IMR-90 (cell line): ENCODE data around the gene RNGTT. TPM values are rescaled to one million over a fixed set of nuclear protein-coding genes. Genes with fewer than 3 reads are reported as not detected.

Experiments used
- ATAC-seq: fragments of 200-7000 bp; cut with Tn5 transposase; 2 replicates; pipeline ENCODE4 v1.9.1; 2020; ENCODE audit warnings: low read depth, mild to moderate bottlenecking, moderate library complexity
- BruUV-seq: library from RNA; stranded (reverse); fragments of 400-500 nt; replicated peaks from 2 replicates; lab custom pipeline; 2021; lab: Mats Ljungman, UMichigan
- CTCF ChIA-PET: fragments of 300-600 bp; formaldehyde crosslinking; extraction: SDS; loops from one replicate; lab custom pipeline; 2021; ENCODE audit warnings: antibody characterized with exemption; lab: Yijun Ruan, JAX
- POLR2A ChIA-PET: fragments of 300-600 bp; sonication (Branson Sonifier 250); formaldehyde crosslinking; loops from one replicate; lab custom pipeline; 2022; ENCODE audit warnings: antibody characterized with exemption; ENCODE audit not compliant: unreplicated experiment; lab: Charles Lee
- DNase-seq: peaks from one replicate; pipeline ENCODE4 v3.0.0; 2013
- H2AFZ ChIP-seq: replicated peaks from 2 replicates; pipeline ENCODE3; 2013; ENCODE audit warnings: low read length, mild to moderate bottlenecking; ENCODE audit not compliant: poor library complexity
- H2AK5ac ChIP-seq: 2 replicates; pipeline ENCODE4 v1.6.1; 2013; ENCODE audit warnings: low read depth, low read length, inconsistent platforms
- H2AK9ac ChIP-seq: replicated peaks from 2 replicates; pipeline ENCODE3; 2013; ENCODE audit warnings: mild to moderate bottlenecking, low read depth, low read length, moderate library complexity; ENCODE audit not compliant: poor library complexity
- H2BK120ac ChIP-seq: 2 replicates; pipeline ENCODE4 v1.6.1; 2013; ENCODE audit warnings: low read depth, low read length, inconsistent platforms
- H2BK15ac ChIP-seq: 3 replicates; pipeline ENCODE4 v1.6.1; 2013; ENCODE audit warnings: low read depth, low read length, inconsistent platforms
- H2BK20ac ChIP-seq: 2 replicates; pipeline ENCODE4 v1.6.1; 2013; ENCODE audit warnings: low read depth, mild to moderate bottlenecking, inconsistent platforms, low read length, moderate library complexity
- H2BK5ac ChIP-seq: 2 replicates; pipeline ENCODE4 v1.6.1; 2013; ENCODE audit warnings: mild to moderate bottlenecking, low read depth, low read length, inconsistent platforms; ENCODE audit not compliant: poor library complexity, severe bottlenecking
- H3K14ac ChIP-seq: replicated peaks from 2 replicates; pipeline ENCODE4 v1.6.1; 2013; ENCODE audit warnings: low read depth, low read length, inconsistent platforms
- H3K18ac ChIP-seq: 2 replicates; pipeline ENCODE4 v1.6.1; 2013; ENCODE audit warnings: low read depth, low read length, control low read depth
- H3K23ac ChIP-seq: 2 replicates; pipeline ENCODE4 v1.6.1; 2013; ENCODE audit warnings: low read depth, low read length, inconsistent platforms
- H3K27ac ChIP-seq: 2 replicates; pipeline ENCODE4 v1.5.1; 2013; ENCODE audit warnings: mild to moderate bottlenecking, control low read depth, low read length; ENCODE audit not compliant: insufficient read depth
- H3K27me3 ChIP-seq: 2 replicates; pipeline ENCODE4 v1.6.1; 2013; ENCODE audit warnings: low read length; ENCODE audit not compliant: control insufficient read depth, insufficient read depth
- H3K36me3 ChIP-seq: 2 replicates; pipeline ENCODE4 v1.6.1; 2013; ENCODE audit warnings: low read length, mixed read lengths; ENCODE audit not compliant: control insufficient read depth, insufficient read depth
- H3K4ac ChIP-seq: 2 replicates; pipeline ENCODE4 v1.6.1; 2013; ENCODE audit warnings: low read depth, low read length, inconsistent platforms
- H3K4me1 ChIP-seq: 2 replicates; pipeline ENCODE4 v1.6.1; 2013; ENCODE audit warnings: low read length, mixed read lengths; ENCODE audit not compliant: control insufficient read depth, insufficient read depth
- H3K4me2 ChIP-seq: 2 replicates; pipeline ENCODE4 v1.6.1; 2013; ENCODE audit warnings: low read depth, mild to moderate bottlenecking, control low read depth, low read length, moderate library complexity
- H3K4me3 ChIP-seq: 2 replicates; pipeline ENCODE4 v1.5.1; 2013; ENCODE audit warnings: low read depth, mild to moderate bottlenecking, control low read depth, low read length, moderate library complexity; ENCODE audit not compliant: insufficient read depth
- H3K56ac ChIP-seq: 2 replicates; pipeline ENCODE4 v1.6.1; 2013; ENCODE audit warnings: low read length, inconsistent platforms; ENCODE audit not compliant: insufficient read depth; ENCODE audit errors: extremely low read depth
- H3K79me1 ChIP-seq, 2 experiments: 2 replicates each; pipeline ENCODE4 v1.6.1; 2013; ENCODE audit warnings: low read length in 2 of 2, inconsistent platforms in 1 of 2, low read depth in 1 of 2
- H3K9ac ChIP-seq: 2 replicates; pipeline ENCODE4 v1.6.1; 2013; ENCODE audit warnings: low read depth, low read length, control low read depth
- H3K9me1 ChIP-seq: 2 replicates; pipeline ENCODE4 v1.6.1; 2013; ENCODE audit warnings: low read length, inconsistent platforms; ENCODE audit not compliant: insufficient read depth
- H3K9me3 ChIP-seq: 2 replicates; pipeline ENCODE4 v1.6.1; 2013; ENCODE audit warnings: low read length; ENCODE audit not compliant: control insufficient read depth, insufficient read depth
- H4K20me1 ChIP-seq: 2 replicates; pipeline ENCODE4 v1.6.1; 2013; ENCODE audit warnings: low read length, inconsistent platforms; ENCODE audit not compliant: insufficient read depth
- H4K5ac ChIP-seq: 2 replicates; pipeline ENCODE4 v1.6.1; 2013; ENCODE audit warnings: mild to moderate bottlenecking, low read depth, low read length, control low read depth
- H4K8ac ChIP-seq, 2 experiments: 2 replicates each; pipeline ENCODE4 v1.6.1; 2013; ENCODE audit warnings: low read depth in 2 of 2, low read length in 2 of 2, control low read depth in 1 of 2, inconsistent platforms in 1 of 2
- H4K91ac ChIP-seq: 2 replicates; pipeline ENCODE4 v1.6.1; 2013; ENCODE audit warnings: low read depth, low read length, inconsistent platforms; ENCODE audit not compliant: insufficient read depth
- BHLHE40 ChIP-seq: fragments of 150-350 bp; IDR thresholded peaks from 2 replicates; pipeline ENCODE4 v1.6.1; 2016; ENCODE audit warnings: mild to moderate bottlenecking, low read depth, low read length
- CEBPB ChIP-seq: IDR thresholded peaks from 2 replicates; pipeline ENCODE4 v1.6.1; 2012; ENCODE audit warnings: low read depth, low read length, improper control_type of control experiment
- CHD1 ChIP-seq: IDR thresholded peaks from 2 replicates; pipeline ENCODE4 v1.6.1; 2012; ENCODE audit warnings: low read depth, low read length, improper control_type of control experiment
- CTCF ChIP-seq: conservative IDR thresholded peaks from 2 replicates; pipeline ENCODE4 v1.5.1; 2012; ENCODE audit warnings: mild to moderate bottlenecking, low read depth, low read length, improper control_type of control experiment
- FOS ChIP-seq: fragments of 150-350 bp; IDR thresholded peaks from 2 replicates; pipeline ENCODE4 v1.6.1; 2016; ENCODE audit warnings: low read depth, low read length
- MAFK ChIP-seq: IDR thresholded peaks from 2 replicates; pipeline ENCODE4 v1.6.1; 2012; ENCODE audit warnings: low read depth, low read length, improper control_type of control experiment
- MAZ ChIP-seq: IDR thresholded peaks from 2 replicates; pipeline ENCODE4 v1.6.1; 2012; ENCODE audit warnings: low read depth, mild to moderate bottlenecking, low read length, improper control_type of control experiment, moderate library complexity, borderline replicate concordance
- NFE2L2 ChIP-seq: fragments of 150-350 bp; IDR thresholded peaks from 2 replicates; pipeline ENCODE4 v1.6.1; 2016; ENCODE audit warnings: low read depth, mild to moderate bottlenecking, low read length
- POLR2A ChIP-seq: IDR thresholded peaks from 2 replicates; pipeline ENCODE4 v1.6.1; 2012; ENCODE audit warnings: mild to moderate bottlenecking, low read depth, low read length
- RAD21 ChIP-seq: IDR thresholded peaks from 2 replicates; pipeline ENCODE4 v1.6.1; 2012; ENCODE audit warnings: low read length, improper control_type of control experiment
- RCOR1 ChIP-seq: IDR thresholded peaks from 2 replicates; pipeline ENCODE4 v1.6.1; 2012; ENCODE audit warnings: mild to moderate bottlenecking, low read length, improper control_type of control experiment; ENCODE audit not compliant: insufficient replicate concordance
- RFX5 ChIP-seq: IDR thresholded peaks from 2 replicates; pipeline ENCODE4 v1.8.0; 2012; ENCODE audit warnings: low read depth, mild to moderate bottlenecking, low read length, moderate library complexity
- SMC3 ChIP-seq: fragments of 150-350 bp; IDR thresholded peaks from 2 replicates; pipeline ENCODE4 v1.6.1; 2016; ENCODE audit warnings: low read depth, mild to moderate bottlenecking, antibody characterized with exemption, low read length, moderate library complexity
- dilution Hi-C: fragments of 300-500 bp; cut with HindIII; formaldehyde crosslinking; loops from one replicate; pipeline ENCODE4 v1.14.3; 2018; ENCODE audit warnings: low sequenced_read_pairs; ENCODE audit not compliant: unreplicated experiment
- in situ Hi-C: fragments of 300-500 bp; cut with MboI; formaldehyde crosslinking; loops from 3 replicates; pipeline ENCODE4 v1.14.3; 2019; ENCODE audit warnings: low sequenced_read_pairs, inconsistent platforms, mixed read lengths
- intact Hi-C: fragments of 100-400 bp; cut with micrococcal nuclease; formaldehyde crosslinking; loops from 2 replicates; pipeline ENCODE4 v1.10.0; 2022
- polyA plus RNA-seq, 3 experiments: library from polyadenylated mRNA; depleted of rRNA; stranded (reverse); fragments of >200 nt; gene quantifications; 2 replicates each; pipeline ENCODE4 v1.2.3, GENCODE V29; 2012; ENCODE audit warnings: low replicate concordance in 1 of 3
- total RNA-seq: library from RNA; depleted of rRNA; stranded (reverse); fragments of >200 nt; gene quantifications from 2 replicates; pipeline ENCODE4 v1.2.3, GENCODE V29; 2012
- TF ChIP-seq, protein P1 (sequence below): fragments of 150-350 bp; IDR thresholded peaks from 2 replicates; pipeline ENCODE4 v1.6.1; 2017; ENCODE audit warnings: mild to moderate bottlenecking, antibody characterized with exemption, low read length, low read depth
- TF ChIP-seq, protein P2 (sequence below): fragments of 150-350 bp; IDR thresholded peaks from 2 replicates; pipeline ENCODE4 v1.6.1; 2016; ENCODE audit warnings: low read depth, mild to moderate bottlenecking, low read length, moderate library complexity, borderline replicate concordance

Gene RNGTT
- total and polyA plus RNA-seq, 2 of the 4 experiments (the other 2 are of a cell fraction) = 5.4 to 21.7 TPM

DNA sequence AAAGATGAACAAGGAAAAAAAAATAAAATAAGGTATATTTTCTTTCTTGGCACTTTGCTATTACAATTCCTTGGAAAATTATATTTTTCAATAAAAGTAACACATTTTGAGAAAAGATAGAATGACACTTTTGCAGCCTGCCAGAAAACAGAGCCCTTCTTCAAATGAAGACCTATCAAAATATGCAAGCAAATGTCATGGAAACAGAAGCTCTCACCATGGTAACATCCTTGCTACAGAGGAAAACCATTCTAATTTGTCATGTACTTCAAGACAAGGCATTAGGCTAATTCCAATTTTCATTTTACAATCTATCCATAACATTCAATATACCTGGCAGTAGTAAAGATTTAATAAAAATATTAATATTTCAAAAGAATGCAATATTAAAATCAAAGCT is 177.9 kb downstream of the RNGTT start:
- CTCF ChIA-PET = no interaction called here

More for the DNA sequence above, 177.9 kb downstream of the RNGTT start:
- Histone ChIP-seq H3K4ac (no peak overlapping the region), H2AK9ac (no peak overlapping the region), H3K36me3 (no peaks in the 10 kb centered on the region), H4K5ac (no peak overlapping the region), H3K9ac (no peak overlapping the region), H3K4me2 (no peak overlapping the region), H2AFZ (no peak overlapping the region), H3K79me1 (peaks cover 0 to 3% of the 10 kb centered on the region in 2 experiments; a peak in 1 of 4 replicates), H3K56ac (no peak overlapping the region), H3K27ac (no peak overlapping the region), H3K4me1 (no peaks in the 10 kb centered on the region; the same call in 1 of the 2 replicates), H2BK15ac (no peak overlapping the region), H2AK5ac (no peak overlapping the region), H2BK20ac (no peak overlapping the region), H3K27me3 (no peaks in the 10 kb centered on the region), H3K23ac (no peak overlapping the region), H2BK5ac (no peak overlapping the region), H3K9me3 (no peaks in the 10 kb centered on the region), H3K14ac (no peak overlapping the region), H3K9me1 (no peaks in the 10 kb centered on the region), H2BK120ac (no peak overlapping the region), H3K18ac (no peak overlapping the region), H4K8ac (no peak overlapping the region), H4K20me1 (no peaks in the 10 kb centered on the region), H4K91ac (no peak overlapping the region), H3K4me3 (no peak overlapping the region)
- POLR2A ChIA-PET = no interaction called here
- no peak for DNase-seq
- TF ChIP-seq SMC3 (no peak), MAFK (no peak), MAZ (no peak), NFE2L2 (no peak), CTCF (no peak), RAD21 (no peak), FOS (no peak), RFX5 (no peak), RCOR1 (no peak), CHD1 (no peak), BHLHE40 (no peak), CEBPB (no peak), POLR2A (no peak)
- TF ChIP-seq, protein P1, sequence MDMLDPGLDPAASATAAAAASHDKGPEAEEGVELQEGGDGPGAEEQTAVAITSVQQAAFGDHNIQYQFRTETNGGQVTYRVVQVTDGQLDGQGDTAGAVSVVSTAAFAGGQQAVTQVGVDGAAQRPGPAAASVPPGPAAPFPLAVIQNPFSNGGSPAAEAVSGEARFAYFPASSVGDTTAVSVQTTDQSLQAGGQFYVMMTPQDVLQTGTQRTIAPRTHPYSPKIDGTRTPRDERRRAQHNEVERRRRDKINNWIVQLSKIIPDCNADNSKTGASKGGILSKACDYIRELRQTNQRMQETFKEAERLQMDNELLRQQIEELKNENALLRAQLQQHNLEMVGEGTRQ = no peak
- TF ChIP-seq, protein P2, sequence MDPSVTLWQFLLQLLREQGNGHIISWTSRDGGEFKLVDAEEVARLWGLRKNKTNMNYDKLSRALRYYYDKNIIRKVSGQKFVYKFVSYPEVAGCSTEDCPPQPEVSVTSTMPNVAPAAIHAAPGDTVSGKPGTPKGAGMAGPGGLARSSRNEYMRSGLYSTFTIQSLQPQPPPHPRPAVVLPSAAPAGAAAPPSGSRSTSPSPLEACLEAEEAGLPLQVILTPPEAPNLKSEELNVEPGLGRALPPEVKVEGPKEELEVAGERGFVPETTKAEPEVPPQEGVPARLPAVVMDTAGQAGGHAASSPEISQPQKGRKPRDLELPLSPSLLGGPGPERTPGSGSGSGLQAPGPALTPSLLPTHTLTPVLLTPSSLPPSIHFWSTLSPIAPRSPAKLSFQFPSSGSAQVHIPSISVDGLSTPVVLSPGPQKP = no peak
- intact Hi-C loops = loop anchor here (10.0 kb wide), 2 partner anchors 951 to 1391 kb away; no protein-coding TSS in a partner anchor
- in situ Hi-C loops = loop anchor here (25.0 kb wide), 1 partner anchor 848 kb away; no protein-coding TSS in a partner anchor
- dilution Hi-C loops = no loop called here
- no peak for ATAC-seq
- no TSS peak for BruUV-seq
